Stimulated activated CD4-positive, alpha-beta T cell treated with anti-CD3 and anti-CD28 coated beads, Interleukin-15, amount 100 ng/mL, for 24 hours (primary cell): ENCODE results near the gene NETO1.

Experiments
- DNase-seq: peaks from one replicate; pipeline ENCODE4 v3.0.0-alpha.2; 2020

The NETO1 gene

DNA sequence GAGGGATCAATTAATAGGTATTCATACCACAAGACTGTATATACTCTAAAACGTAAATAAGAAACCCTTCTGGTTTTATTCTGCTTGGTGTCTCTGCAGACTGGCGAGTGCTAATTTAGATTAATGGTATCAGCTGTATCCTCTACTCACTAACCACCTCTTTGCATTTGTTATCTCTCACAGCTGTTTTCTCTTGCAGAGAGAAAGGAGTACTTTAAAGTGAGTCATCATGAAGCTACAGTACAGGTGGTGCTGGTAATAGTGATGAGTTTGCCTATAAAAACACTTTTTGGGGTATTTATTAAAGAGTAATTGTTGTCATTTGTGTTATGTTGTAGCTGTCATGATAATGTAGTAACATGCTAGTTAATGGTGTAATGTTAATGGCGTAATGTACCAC lies 147.7 kb downstream of the NETO1 start:
- no peak for DNase-seq

DNA sequence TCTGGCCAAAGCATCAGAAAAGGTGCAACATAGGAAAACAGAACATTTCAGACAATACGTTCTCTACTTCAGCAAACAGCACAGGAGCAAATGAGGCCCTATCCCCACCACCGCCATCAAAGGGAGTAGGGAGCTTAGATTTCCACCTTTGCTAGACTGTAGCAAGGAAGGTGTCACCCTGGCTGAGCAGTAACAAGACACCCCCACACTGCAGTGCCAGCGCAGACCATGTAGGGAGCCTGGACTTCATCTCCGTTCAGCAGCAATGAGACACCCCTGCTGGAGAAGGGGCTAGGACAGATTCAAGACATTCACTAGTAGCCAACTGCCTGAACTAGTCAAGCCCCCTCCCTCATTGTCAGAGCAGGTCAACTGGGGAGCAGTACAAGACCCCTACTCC lies 163.6 kb downstream of the NETO1 start:
- no peak for DNase-seq

DNA sequence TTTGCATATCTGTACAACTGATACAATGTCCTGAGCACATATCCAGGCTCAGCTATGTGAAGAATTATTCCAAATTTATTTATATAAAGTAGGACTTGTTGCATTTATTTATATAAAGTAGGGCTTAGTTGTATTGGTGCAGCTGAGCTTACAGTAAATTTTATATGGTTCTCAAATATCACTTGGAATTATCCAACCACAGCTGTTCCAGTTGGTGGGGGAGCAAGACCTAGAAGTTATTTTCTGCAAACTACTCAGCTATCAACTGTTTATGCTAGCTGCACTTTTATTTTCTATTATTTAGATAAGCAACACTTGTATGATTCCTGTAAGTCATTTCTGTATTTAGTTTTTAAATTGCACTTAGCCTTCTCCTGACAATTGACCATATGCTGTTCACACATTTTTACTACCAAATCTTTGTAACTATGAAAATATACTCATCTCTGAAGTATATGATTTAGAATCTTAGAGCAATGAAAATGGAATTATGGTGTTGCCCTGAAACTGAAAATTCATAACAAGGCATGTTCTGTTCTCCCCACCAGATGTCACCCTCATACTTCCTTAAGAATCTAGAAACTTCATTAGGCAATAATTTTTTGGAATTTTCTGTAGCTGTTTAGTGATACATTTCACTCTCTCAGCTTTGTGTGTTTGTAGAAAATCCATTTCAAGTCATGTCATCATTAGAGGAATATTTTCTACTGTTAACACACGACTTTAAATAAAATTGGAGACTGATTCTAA lies 166.7 kb downstream of the NETO1 start:
- no peak for DNase-seq

DNA sequence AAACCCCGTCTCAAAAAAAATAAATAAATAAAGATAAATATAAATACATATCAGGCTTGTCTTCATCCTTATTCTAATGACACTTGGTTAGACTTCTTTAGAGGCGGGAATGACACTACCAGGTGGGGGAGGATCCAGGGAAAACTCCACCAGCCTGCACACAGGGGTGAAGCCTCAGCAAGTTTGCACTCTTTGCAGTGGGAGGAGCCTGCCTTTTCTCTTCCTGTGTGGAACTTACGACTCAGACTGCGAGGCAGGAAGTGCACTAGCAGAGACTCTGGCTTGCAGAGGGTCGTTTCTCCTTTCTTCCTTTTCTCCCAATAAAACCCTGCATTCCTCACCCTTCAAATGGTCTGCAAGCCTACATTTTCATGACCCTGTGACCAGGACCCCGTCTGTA lies 170.1 kb downstream of the NETO1 start:
- no peak for DNase-seq

GRCh38 chr18:72692595-72692994 lies 175.2 kb downstream of the NETO1 start:
- DNase-seq: no peak
